Fibroblast of mammary gland (primary cell): ENCODE data around the gene TMCC1.
"Not testable (repeated sequence)": the region's sequence is repeated elsewhere in the genome, so short reads cannot be mapped to it uniquely, and the experiment has no call there.

Source experiments
- DNase-seq: peaks from one replicate; pipeline ENCODE4 v3.0.0-alpha.2; 2010; ENCODE audit warnings: low read depth
- H3K4me3 ChIP-seq: 2 replicates; pipeline ENCODE4 v1.5.1; 2011; ENCODE audit warnings: low read depth, mild to moderate bottlenecking, low read length, moderate library complexity; ENCODE audit not compliant: control insufficient read depth
- CTCF ChIP-seq: conservative IDR thresholded peaks from 2 replicates; pipeline ENCODE4 v1.5.1; 2011; ENCODE audit warnings: low read depth, low read length, inconsistent platforms; ENCODE audit not compliant: control insufficient read depth, insufficient read depth

The TMCC1 gene

GRCh38 chr3:129769616-129770015, 123.9 kb downstream of the TMCC1 start:
- TF ChIP-seq CTCF = no peak
- DNase-seq = no peak
- no peak overlapping the region for H3K4me3 ChIP-seq

GRCh38 chr3:129768728-129769127, 124.8 kb downstream of the TMCC1 start:
- TF ChIP-seq CTCF = no peak
- no peak for DNase-seq
- no peak overlapping the region for H3K4me3 ChIP-seq

- no peak for TF ChIP-seq CTCF
These were observed 127.4 kb downstream of the TMCC1 start for GRCh38 chr3:129766135-129766534.

GRCh38 chr3:129764090-129764489, 129.4 kb downstream of the TMCC1 start:
- no peak for TF ChIP-seq CTCF
- DNase-seq = no peak

More at GRCh38 chr3:129766135-129766534, 127.4 kb downstream of the TMCC1 start:
- no peak for DNase-seq
- no peak overlapping the region for H3K4me3 ChIP-seq

GRCh38 chr3:129758785-129759320, 134.7 kb downstream of the TMCC1 start:
- no peak for TF ChIP-seq CTCF
- H3K4me3 ChIP-seq = no peak overlapping the region
- no peak for DNase-seq

More at GRCh38 chr3:129764090-129764489, 129.4 kb downstream of the TMCC1 start:
- H3K4me3 ChIP-seq = no peak overlapping the region

- no peak for DNase-seq
- TF ChIP-seq CTCF = no peak
- H3K4me3 ChIP-seq = no peak overlapping the region
These were observed 135.2 kb downstream of the TMCC1 start for GRCh38 chr3:129758306-129758705.

- peak; percentile 67 for DNase-seq
- no peak overlapping the region for H3K4me3 ChIP-seq
- no peak for TF ChIP-seq CTCF
These were observed 136.6 kb downstream of the TMCC1 start for GRCh38 chr3:129756871-129757270.

GRCh38 chr3:129751105-129751504, 142.4 kb downstream of the TMCC1 start:
- DNase-seq, H3K4me3 ChIP-seq: not testable (repeated sequence)
